Gastrocnemius medialis (tissue), 4 donors: ENCODE results near the gene PTPRM.

Source experiments
- CTCF ChIP-seq, 5 experiments: fragments of 450-650 bp in 3 of 5; fragments of 200-600 bp in 2 of 5; sonication (generic) in 2 of 5; IDR thresholded peaks in 4 of 5; conservative IDR thresholded peaks in 1 of 5; 1 replicate in 4 of 5; 2 replicates in 1 of 5; pipeline ENCODE4 v1.5.1; 2016 to 2019; ENCODE audit warnings: antibody characterized with exemption in 5 of 5, mild to moderate bottlenecking in 3 of 5, moderate library complexity in 3 of 5
- POLR2A ChIP-seq, 2 donors: fragments of 450-650 bp; IDR thresholded peaks; one replicate each; pipeline ENCODE4 v1.6.1; 2017; ENCODE audit warnings: antibody characterized with exemption in 2 of 2, mild to moderate bottlenecking in 2 of 2, moderate library complexity in 2 of 2

GRCh38 chr18:8001711-8002301, 434.7 kb downstream of the PTPRM start:
- TF ChIP-seq CTCF (IDR thresholded peaks at IDR 0.05 in 4 of 5, conservative IDR thresholded peaks at IDR 0.05 in 1 of 5) (no peak), POLR2A (IDR thresholded peaks at IDR 0.05) (no peak)
